HL-60 (cell line): ENCODE measurements around the gene SPATA32.

Experiments used
- SPI1 ChIP-seq: IDR thresholded peaks from 2 replicates; pipeline ENCODE4 v1.6.1; 2012; ENCODE audit warnings: low read depth, mild to moderate bottlenecking, borderline replicate concordance
- TF ChIP-seq, protein P1 (sequence below): IDR thresholded peaks from one replicate; pipeline ENCODE4 v1.5.1; 2011; ENCODE audit warnings: low read length, control low read depth, inconsistent platforms; ENCODE audit not compliant: insufficient read depth

DNA sequence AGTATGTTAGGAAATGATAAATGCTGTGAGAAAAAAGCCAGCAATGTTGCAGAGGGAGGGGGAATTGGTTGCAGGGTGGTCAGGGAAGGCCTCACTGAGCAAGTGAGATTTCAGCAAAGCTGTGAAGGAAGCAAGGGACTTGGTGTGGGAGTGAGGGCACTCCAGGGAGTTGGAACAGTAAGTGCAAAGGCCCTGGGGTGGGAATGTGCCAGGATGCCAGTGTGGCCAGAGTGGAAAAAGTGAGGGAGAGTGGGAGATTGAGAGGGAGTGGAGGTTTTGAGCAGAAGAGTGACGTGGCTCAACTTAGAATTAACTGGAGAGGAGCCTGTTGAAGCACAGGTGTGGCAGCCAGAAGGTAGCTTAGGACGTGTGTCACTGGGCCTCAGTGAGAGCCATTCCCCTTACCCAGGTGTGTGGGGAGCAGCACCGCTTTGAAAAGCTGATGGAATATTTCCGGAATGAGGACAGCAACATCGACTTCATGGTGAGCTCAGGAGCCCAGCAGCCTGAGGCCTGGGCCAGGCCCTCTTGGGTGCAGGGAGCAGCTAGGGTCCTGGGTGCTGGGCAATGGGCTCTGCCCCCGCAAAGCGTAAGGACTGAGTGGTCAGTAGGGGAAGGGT is 23.6 kb downstream of the SPATA32 start:
- TF ChIP-seq, protein P1, sequence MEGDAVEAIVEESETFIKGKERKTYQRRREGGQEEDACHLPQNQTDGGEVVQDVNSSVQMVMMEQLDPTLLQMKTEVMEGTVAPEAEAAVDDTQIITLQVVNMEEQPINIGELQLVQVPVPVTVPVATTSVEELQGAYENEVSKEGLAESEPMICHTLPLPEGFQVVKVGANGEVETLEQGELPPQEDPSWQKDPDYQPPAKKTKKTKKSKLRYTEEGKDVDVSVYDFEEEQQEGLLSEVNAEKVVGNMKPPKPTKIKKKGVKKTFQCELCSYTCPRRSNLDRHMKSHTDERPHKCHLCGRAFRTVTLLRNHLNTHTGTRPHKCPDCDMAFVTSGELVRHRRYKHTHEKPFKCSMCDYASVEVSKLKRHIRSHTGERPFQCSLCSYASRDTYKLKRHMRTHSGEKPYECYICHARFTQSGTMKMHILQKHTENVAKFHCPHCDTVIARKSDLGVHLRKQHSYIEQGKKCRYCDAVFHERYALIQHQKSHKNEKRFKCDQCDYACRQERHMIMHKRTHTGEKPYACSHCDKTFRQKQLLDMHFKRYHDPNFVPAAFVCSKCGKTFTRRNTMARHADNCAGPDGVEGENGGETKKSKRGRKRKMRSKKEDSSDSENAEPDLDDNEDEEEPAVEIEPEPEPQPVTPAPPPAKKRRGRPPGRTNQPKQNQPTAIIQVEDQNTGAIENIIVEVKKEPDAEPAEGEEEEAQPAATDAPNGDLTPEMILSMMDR, result no peak
- no peak for TF ChIP-seq SPI1
